Testis (tissue), 3 donors: ENCODE data around the gene NBPF11. TPM values are rescaled to one million over a fixed set of nuclear protein-coding genes. Genes with fewer than 3 reads are reported as not detected.
A peak's percentile ranks its signal among the peaks of the same experiment; 100 is the strongest.
"Not testable (repeated sequence)": the region's sequence is repeated elsewhere in the genome, so short reads cannot be mapped to it uniquely, and the experiment has no call there.

ENCODE experiments used
- DNase-seq: peaks from one replicate; pipeline ENCODE4 v3.0.0-alpha.2; 2019
- H3K27ac ChIP-seq, 2 donors: fragments of 200-600 bp; sonication (generic); one replicate each; pipeline ENCODE4 v1.5.1; 2019
- H3K27me3 ChIP-seq: fragments of 200-600 bp; sonication (generic); one replicate; pipeline ENCODE4 v1.5.1; 2019
- H3K36me3 ChIP-seq: fragments of 200-600 bp; sonication (generic); one replicate; pipeline ENCODE4 v1.5.1; 2017; ENCODE audit warnings: low read depth; ENCODE audit errors: missing control alignments
- H3K4me1 ChIP-seq: fragments of 200-600 bp; sonication (generic); one replicate; pipeline ENCODE4 v1.5.1; 2019
- H3K4me3 ChIP-seq, 2 donors: fragments of 200-600 bp; sonication (generic); one replicate each; pipeline ENCODE4 v1.5.1; 2017 to 2019
- H3K9me3 ChIP-seq: fragments of 200-600 bp; sonication (generic); one replicate; pipeline ENCODE4 v1.5.1; 2017
- WGBS, 2 donors: methylation state at CpG; one replicate each; pipeline ENCODE4 v1.1.5; 2018; 5-methylcytosine and 5-hydroxymethylcytosine counted together
- intact Hi-C: fragments of 100-400 bp; cut with DNase I; formaldehyde crosslinking; loops from one replicate; pipeline ENCODE4 v1.15.1; 2023; ENCODE audit warnings: low total_unique reads
- polyA plus RNA-seq: library from polyadenylated mRNA; stranded (reverse); fragments of 350-450 nt; fragmentation: Illumina TruSeq; extraction: RNeasy Lipid Tissue Mini Kit (QIAGEN cat#74804); gene quantifications from one replicate; pipeline ENCODE4 v1.2.3, GENCODE V29; 2014; ENCODE audit warnings: low read depth, low replicate concordance; ENCODE audit not compliant: insufficient read depth
- total RNA-seq, 2 donors: library from RNA; depleted of rRNA; stranded (reverse); fragments of >200 nt; gene quantifications; one replicate each; pipeline ENCODE4 v1.2.3, GENCODE V29; 2016

The NBPF11 gene
- total and polyA plus RNA-seq, 3 donors from 2014 or later: 10.6 to 18.7 (median 13.1) TPM

DNA sequence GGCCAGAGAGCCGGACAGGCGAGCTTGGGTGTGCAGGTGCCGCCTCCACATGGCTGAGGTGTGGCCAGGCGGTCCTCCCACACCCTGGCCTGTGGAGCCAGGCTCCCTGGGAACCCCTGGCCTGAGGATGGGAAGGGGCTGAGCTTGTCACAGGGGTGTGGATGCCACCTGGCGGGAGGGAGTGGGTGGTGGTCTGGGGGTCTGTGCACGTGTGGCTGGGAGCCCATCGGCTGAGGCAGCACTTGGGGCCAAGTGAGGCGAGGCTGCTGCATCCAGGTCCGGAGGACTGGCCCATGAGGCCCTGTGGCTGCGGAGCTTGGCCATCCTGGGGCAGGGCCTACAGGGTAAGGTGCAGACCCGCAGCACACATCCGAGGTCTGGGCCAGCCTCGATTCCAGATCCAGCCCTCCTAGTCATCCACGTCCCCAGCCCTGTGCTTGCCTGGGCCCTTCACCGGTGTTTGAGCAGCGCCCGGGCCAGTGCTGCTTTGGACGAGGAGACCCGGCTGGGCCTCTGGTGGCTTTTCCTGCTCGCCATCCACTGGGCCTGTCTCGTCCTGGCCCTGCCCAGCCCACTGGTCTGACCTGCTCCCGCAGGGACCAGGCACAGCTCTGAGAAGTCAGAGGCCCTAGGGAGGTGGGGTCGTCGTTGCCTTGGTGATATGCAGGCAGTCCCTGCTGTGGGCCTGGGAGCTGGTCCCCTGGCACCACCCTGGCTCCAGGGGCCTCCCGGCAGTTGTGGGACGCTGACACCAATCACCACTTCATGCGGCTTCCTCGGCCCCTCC lies 4.8 kb downstream of the NBPF11 start:
- H3K36me3 ChIP-seq, H3K4me3 ChIP-seq, intact Hi-C loops, H3K27ac ChIP-seq, H3K27me3 ChIP-seq, DNase-seq, H3K4me1 ChIP-seq, H3K9me3 ChIP-seq: not testable (repeated sequence)
- 89% methylated on average over 16 of the region's 28 CpGs; no CpG with 5 or more reads in 1 of the 2 donors for WGBS, 2 donors

DNA sequence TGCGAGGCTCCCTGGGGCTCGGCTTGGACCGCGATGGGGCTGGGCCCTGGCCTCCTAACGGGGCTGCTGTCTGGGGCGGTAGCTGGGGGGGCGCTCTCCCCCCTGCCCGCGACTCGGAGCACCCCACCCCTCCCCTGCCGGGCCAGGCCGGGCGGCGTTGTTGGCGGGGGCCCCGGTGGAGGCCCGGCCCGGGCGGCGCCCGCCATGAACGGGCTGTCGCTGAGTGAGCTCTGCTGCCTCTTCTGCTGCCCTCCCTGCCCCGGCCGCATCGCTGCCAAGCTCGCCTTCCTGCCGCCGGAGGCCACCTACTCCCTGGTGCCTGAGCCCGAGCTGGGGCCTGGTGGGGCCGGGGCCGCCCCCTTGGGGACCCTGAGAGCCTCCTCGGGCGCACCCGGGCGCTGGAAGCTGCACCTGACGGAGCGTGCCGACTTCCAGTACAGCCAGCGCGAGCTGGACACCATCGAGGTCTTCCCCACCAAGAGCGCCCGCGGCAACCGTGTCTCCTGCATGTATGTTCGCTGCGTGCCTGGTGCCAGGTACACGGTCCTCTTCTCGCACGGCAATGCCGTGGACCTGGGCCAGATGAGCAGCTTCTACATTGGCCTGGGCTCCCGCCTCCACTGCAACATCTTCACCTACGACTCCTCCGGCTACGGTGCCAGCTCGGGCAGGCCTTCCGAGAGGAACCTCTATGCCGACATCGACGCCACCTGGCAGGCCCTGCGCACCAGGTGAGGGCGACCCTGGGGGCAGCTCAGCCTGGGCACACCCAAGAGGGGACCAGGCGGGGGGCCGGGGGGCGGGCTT lies 5.7 kb downstream of the NBPF11 start:
- H3K9me3 ChIP-seq, H3K27me3 ChIP-seq, DNase-seq, H3K36me3 ChIP-seq, H3K27ac ChIP-seq, H3K4me3 ChIP-seq, H3K4me1 ChIP-seq, intact Hi-C loops: not testable (repeated sequence)
- 71 to 80% methylated on average over 3 to 7 of the region's 66 CpGs for WGBS, 2 donors

- not testable (repeated sequence) for DNase-seq
- WGBS, 2 donors: 87 to 96% methylated on average over 2 to 6 of the region's 6 CpGs
These were observed 8.9 kb downstream of the NBPF11 start for GRCh38 chr1:148143223-148143622.

DNA sequence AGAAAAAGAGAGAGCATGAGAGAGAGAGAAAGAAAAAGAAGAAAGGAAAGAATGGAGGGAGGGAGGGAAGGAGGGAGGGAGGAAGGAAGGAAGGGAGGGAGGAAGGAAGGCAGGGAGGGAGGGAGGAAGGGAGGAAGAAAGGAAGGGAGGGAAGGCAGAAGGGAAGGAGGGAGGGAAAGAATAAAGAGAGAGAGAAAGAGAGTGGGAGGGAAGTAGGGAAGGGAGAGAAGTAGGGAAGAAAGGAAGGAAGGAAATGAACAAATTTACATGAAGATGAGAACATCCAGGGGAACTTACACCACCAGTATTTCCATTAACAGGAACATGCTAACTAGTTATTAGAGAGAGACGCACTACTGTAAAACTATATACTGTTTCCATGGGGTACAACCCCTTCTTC lies 10.1 kb downstream of the NBPF11 start:
- H3K4me3 ChIP-seq, H3K4me1 ChIP-seq, H3K9me3 ChIP-seq, intact Hi-C loops, H3K36me3 ChIP-seq, DNase-seq, H3K27me3 ChIP-seq, H3K27ac ChIP-seq: not testable (repeated sequence)
- 95 to 100% methylated on average over 1 of the region's 1 CpG for WGBS, 2 donors

More at GRCh38 chr1:148143223-148143622, 8.9 kb downstream of the NBPF11 start:
- H3K9me3 ChIP-seq, intact Hi-C loops, H3K4me3 ChIP-seq, H3K36me3 ChIP-seq, H3K4me1 ChIP-seq, H3K27ac ChIP-seq, H3K27me3 ChIP-seq: not testable (repeated sequence)

GRCh38 chr1:148138606-148139005 lies 13.5 kb downstream of the NBPF11 start:
- DNase-seq, H3K4me1 ChIP-seq, H3K9me3 ChIP-seq, H3K27ac ChIP-seq, H3K36me3 ChIP-seq, intact Hi-C loops, H3K27me3 ChIP-seq, H3K4me3 ChIP-seq: not testable (repeated sequence)
- no CpG with 5 or more reads among the region's 2 CpGs for WGBS, 2 donors

GRCh38 chr1:148122341-148122740 lies 29.7 kb downstream of the NBPF11 start:
- H3K36me3 ChIP-seq, H3K27ac ChIP-seq, H3K4me3 ChIP-seq, intact Hi-C loops, H3K27me3 ChIP-seq, DNase-seq, H3K4me1 ChIP-seq, H3K9me3 ChIP-seq: not testable (repeated sequence)
- WGBS, 2 donors: 84 to 90% methylated on average over 4 to 5 of the region's 5 CpGs

GRCh38 chr1:148120395-148120794 lies 31.7 kb downstream of the NBPF11 start:
- H3K4me3 ChIP-seq, H3K9me3 ChIP-seq, H3K4me1 ChIP-seq, H3K27ac ChIP-seq, H3K36me3 ChIP-seq, intact Hi-C loops, H3K27me3 ChIP-seq: not testable (repeated sequence)
- DNase-seq: peak; percentile 15
- WGBS, 2 donors: 44 to 90% methylated on average over 2 to 5 of the region's 5 CpGs

DNA sequence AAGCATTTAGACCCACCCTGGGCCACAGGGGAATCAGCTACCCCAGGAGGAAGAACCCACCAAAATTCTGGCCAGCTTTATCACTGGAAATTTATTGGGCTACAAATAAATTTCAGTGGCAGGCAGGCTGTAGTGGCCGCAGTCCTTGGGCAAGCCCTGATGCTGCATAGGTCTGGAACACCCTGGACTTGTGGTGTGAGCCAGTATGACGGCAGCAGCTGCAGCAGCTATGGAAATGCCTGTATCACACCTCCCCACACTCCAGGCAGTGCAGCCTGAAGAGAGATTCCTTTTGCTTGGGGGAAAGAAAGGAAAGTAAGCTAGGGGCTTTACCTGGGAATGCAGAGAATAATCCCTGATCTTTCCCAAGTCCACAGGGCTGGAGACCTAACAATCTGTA lies 56.3 kb downstream of the NBPF11 start:
- H3K27me3 ChIP-seq, H3K9me3 ChIP-seq, H3K27ac ChIP-seq, H3K4me3 ChIP-seq, H3K36me3 ChIP-seq, intact Hi-C loops, H3K4me1 ChIP-seq, DNase-seq: not testable (repeated sequence)
- 51 to 56% methylated on average over 2 of the region's 2 CpGs for WGBS, 2 donors

GRCh38 chr1:148086196-148086595 lies 65.9 kb downstream of the NBPF11 start:
- H3K27ac ChIP-seq, H3K9me3 ChIP-seq, DNase-seq, H3K36me3 ChIP-seq, intact Hi-C loops, H3K4me1 ChIP-seq, H3K4me3 ChIP-seq, H3K27me3 ChIP-seq: not testable (repeated sequence)
- WGBS, 2 donors: no CpG with 5 or more reads among the region's 1 CpG

DNA sequence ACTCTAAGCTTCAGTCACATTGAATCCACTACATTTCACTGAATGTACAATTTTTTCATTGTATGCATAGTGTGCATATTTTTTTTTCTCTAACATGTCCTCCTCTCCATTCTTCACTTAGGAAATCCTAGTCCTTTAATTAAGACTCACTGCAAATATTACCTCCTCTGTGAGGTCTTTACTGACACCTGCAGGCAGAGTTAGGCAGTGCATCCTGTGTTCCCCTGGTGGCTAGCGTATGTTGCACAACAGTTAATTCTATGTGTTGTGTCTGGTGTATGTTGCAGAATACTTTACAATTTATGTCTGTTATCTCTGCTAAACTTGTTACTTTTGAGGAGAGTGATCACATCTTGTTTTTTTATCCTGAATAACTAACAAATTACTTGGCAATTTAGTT lies 70.9 kb downstream of the NBPF11 start:
- intact Hi-C loops, H3K36me3 ChIP-seq, H3K4me3 ChIP-seq, DNase-seq, H3K27me3 ChIP-seq, H3K27ac ChIP-seq, H3K9me3 ChIP-seq, H3K4me1 ChIP-seq: not testable (repeated sequence)
- no CpG with 5 or more reads among the region's 1 CpG for WGBS, 2 donors

DNA sequence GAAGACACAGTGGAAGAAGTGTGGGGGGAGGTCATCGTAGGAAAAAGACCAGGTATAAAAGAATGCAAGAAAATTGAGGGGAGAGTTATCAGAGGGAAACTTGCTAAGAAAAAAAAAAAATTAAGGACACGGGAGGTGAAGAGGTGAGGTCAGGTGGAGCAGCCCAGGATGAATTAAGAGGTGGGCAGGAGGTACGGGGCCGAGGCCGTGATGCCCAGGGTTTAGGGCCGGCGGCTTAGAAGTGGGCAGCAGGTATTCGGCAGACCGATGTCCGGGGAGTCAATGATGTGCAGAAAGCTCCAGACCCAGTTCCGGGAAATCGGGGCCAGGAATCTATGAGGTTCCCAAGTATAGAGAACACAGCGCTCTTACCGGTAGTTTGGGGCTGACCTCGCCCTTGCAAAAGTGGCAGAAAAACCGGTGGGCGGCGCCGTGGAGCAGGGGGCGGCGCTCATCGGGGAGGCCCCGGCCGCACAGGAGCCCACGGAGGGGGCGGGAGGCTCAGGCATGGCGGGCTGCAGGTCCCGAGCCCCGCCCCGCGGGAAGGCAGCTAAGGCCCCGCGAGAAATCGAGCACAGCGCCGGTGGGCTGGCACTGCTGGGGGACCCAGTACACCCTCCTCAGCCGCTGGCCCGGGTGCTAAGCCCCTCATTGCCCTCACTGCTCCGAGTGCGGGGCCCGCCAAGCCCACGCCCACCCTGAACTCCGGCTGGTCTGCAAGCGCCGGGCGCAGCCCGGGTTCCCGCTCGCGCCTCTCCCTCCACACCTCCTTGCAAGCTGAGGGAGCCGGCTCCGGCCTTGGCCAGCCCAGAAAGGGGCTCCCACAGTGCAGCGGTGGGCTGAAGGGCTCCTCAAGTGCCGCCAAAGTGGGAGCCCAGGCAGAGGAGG lies 73.2 kb downstream of the NBPF11 start:
- H3K36me3 ChIP-seq, H3K4me1 ChIP-seq, H3K27me3 ChIP-seq, intact Hi-C loops, H3K27ac ChIP-seq, DNase-seq, H3K4me3 ChIP-seq, H3K9me3 ChIP-seq: not testable (repeated sequence)
- WGBS, 2 donors: no CpG with 5 or more reads among the region's 54 CpGs
